ENCODE results near the gene ALLC.

ALLC gene

DNA sequence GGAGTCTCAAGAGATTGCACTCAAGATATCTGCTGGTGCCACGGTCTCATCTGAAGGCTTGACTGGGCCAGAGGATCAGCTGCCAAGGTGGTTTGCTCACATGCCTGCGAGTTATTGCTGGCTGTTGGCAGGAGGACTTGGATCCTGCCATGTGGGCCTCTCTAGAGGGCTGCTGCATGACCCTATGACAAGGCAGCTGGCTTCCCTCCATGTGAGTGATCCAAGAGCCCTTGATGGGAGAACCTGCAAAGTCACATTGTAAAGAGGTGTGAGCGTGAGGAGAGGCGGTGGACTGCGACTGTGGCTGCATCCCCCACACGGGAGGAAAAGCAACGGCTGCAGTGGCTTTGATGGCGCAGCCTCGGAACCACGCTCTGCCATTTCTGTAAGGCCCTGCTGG lies 4.0 kb upstream of the ALLC start:
- in situ Hi-C loops (cut with MboI; ENCODE audit: low sequenced_read_pairs) = loop anchor here (25.0 kb wide), 1 partner anchor 1542 kb away; no protein-coding TSS in a partner anchor

DNA sequence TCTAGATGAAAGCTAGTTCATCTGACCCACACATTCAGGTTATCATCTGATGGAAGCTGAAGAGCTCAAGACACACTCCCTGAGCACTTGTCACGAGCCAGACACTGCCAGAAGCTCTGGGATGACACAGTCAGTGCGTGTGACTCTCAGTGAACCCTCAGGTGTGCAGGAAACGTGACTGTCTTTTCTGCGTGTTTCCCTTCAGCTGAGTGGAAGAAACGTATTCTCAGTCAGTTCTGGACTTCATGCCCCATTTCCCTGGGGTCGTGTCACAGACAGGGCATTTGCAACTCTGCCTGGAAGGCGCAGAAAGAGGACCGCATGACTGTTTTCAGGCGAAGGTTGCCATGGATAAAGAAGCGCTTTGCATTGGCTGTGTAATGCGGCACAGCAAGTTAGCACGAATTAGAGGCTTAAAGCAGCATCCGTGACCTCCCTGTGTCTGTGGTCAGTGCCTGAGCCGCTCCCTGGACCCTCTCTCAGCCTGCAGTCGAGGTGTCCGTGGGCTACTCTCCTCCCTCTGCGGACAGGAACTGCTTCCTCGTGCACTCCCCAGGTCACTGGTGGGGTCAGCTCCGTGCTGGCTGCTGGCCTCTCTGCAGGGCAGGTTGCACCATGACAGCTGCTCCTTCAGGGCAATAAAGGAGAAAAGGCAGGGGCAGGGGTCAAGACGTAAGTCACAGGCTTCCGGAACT lies 3.3 kb upstream of the ALLC start:
- in situ Hi-C loops (cut with MboI; ENCODE audit: low sequenced_read_pairs) = loop anchor here (25.0 kb wide), 1 partner anchor 1542 kb away; no protein-coding TSS in a partner anchor

DNA sequence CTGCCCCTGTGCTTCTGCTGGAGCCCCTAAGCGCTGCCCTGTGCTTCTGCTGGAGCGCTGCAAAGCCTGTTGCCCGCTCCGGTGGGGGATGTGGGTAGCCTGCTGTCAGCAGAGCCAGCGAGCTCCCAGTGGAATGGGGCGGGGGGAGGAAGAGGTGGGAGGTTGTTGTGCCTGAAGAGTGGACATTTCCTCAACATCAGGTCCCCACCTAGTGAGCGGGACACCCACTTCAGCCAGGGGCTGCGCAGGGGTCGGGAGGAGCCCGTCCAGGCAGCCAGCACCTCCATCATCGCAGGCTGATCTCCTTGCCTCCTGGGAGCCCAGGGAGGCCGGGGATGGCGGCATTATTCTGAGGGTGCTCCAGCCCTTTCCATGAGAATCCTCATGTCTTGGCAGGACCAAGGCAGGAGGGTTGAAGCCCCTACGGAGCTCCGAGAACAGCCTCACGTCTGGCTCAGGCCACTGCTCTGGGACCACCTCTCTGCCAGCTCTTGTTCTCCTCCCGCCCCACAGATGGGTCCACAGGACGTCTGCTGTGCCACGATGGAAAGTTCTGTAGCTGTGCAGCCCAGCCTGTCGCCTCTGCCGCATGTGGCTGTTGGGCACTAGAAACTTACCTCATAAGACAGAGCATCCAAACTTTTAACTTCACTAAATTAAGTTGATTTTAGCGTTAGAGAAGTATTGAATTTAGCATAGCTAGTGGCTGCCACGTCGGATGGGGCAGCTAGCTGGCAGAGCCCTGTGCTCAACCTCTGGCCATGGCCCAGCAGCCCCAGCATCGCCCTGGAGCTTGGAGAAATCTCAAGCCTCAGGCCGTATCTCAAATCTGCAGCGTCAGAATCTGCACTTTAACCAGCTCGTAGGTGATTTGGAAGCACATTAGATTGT lies 1.9 kb upstream of the ALLC start:
- in situ Hi-C loops (cut with MboI; ENCODE audit: low sequenced_read_pairs) = loop anchor here (25.0 kb wide), 1 partner anchor 1544 kb away; no protein-coding TSS in a partner anchor

DNA sequence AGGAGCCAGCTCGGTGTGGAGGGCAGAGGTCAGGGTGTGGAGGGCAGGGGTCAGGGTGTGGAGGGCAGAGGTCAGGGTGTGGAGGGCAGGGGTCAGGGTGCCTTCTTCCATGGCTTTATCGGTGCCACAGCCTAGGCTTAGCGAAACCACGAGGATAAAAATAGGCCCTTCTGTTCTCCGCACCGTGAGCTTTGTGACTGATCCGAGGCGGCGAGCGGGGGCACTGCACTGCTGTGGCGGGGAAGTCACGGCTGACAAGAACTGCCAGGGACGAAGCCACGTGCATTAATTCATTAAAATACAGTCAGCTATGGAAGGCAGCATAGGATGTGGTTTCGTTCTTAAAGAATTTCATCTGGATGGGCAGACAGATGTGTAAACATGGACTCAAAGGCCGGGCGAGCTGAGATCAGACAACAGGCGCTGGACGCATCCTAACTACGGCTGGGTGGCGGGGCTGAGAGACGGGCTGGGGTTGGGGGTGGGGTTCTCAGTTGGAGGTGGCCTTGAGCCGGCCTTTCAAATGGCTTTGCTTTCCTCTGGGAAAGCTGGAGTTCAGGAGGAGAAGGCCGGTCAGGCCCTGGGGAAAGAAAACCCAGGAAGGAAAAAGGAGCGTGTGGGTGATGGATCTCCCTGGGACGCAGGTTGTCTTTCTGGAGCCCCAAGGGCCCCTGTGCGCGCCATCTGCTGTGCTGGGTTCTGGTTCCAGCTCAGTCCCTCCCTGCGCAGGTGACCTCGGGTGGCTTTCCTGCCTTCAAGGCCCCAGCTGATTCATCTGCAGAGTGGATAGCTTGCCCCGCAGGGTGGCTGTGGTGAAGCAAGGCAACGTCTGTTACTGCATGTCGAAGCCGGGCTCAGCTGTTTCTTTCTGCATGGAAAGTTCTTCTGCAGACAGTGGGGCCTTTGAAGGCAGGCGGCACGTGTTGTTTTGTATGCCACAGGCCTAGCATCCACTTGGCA lies 958 bp upstream of the ALLC start:
- in situ Hi-C loops (cut with MboI; ENCODE audit: low sequenced_read_pairs) = loop anchor here (25.0 kb wide), 1 partner anchor 1545 kb away; no protein-coding TSS in a partner anchor

DNA sequence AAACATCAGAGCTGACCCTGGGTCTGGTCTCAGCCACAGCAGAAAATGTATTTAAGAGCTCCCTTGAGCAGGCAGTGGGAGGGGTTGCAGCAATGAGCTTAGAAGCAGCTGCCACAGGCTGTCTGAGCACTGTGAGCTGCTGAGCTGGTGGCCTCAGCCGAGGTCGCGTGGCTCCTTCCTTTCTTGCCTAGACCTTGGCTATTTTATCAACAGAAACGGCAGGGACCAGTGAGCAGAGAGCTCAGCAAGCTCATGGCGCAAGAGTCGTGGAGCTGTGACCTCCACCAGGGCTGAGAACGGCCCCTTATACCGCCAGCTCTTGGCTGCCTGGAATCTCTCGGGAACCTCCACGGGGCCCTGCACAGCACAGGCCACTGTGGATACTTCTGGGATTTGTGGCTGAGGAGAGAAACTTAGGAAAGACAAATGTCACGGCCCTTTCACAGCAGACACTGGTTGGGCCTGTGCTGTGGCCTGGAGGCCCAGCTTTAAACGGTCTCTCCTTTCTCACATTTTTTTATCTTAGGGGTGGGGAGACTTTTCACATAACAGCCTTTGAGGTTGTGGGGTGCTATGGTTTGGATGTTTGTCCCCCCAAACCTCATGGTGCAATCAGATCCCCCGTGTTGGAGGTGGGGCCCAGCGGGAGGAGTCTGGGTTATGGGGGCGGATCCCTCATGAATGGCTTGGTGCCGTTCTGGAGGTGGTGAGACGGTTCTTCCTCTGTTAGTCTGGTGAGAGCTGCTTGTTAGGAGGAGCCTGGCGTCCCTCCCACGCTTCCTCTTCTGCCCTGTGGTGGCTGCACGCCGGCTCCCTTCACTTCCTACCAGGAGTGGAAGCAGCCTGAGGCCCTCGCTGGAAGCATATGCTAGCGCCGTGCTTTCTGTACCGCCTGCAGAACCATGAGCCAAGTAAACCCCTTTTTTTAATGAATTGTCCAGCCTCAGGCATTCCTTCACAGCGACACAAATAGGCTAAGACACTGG lies 1.7 kb downstream of the ALLC start:
- in situ Hi-C loops (cut with MboI; ENCODE audit: low sequenced_read_pairs) = loop anchor here (25.0 kb wide), 1 partner anchor 1547 kb away; no protein-coding TSS in a partner anchor

DNA sequence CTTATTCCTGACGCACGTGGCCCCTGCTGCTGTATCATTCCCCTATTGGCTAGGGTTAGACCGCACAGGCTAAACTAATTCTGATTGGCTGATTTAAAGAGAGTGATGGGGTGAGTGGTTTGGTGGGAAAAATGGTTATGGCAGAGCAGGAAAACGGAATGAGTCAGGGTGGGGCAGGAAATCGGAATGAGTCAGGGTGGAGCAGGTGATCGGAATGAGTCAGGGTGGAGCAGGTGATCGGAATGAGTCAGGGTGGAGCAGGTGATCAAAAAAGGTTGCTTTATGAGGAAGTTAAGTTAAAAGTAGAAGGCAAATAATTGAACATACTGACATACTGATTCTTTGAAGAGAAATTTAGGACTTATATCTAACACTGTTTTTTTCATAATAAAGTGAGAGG lies 2.6 kb downstream of the ALLC start:
- in situ Hi-C loops (cut with MboI; ENCODE audit: low sequenced_read_pairs) = loop anchor here (25.0 kb wide), 1 partner anchor 1548 kb away; no protein-coding TSS in a partner anchor

DNA sequence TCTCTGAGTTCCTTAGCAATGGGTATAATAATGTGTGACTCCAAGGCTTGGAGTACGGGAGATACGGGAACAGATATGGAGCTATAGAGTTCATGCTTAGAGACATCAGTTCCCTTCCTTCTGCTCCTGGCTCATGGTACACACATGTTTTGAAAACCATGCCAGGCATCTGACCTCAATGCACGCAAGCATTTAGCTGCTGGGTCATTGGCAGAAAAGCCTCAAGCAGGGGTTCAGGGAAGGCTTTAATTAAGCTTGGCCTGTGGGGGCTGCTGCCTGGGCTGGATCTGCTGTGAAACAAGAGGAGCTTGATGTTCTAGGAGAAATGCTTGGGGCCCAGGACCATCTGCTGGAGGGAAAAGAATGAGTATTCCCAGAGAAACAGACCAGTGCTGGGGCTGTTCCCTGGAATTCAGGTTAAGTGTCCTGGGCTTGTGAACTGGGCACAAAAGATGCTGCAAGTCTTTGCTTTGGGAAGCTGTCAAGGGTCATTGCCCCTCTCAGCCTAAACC lies 3.2 kb downstream of the ALLC start:
- in situ Hi-C loops (cut with MboI; ENCODE audit: low sequenced_read_pairs) = loop anchor here (25.0 kb wide), 1 partner anchor 1549 kb away; no protein-coding TSS in a partner anchor

DNA sequence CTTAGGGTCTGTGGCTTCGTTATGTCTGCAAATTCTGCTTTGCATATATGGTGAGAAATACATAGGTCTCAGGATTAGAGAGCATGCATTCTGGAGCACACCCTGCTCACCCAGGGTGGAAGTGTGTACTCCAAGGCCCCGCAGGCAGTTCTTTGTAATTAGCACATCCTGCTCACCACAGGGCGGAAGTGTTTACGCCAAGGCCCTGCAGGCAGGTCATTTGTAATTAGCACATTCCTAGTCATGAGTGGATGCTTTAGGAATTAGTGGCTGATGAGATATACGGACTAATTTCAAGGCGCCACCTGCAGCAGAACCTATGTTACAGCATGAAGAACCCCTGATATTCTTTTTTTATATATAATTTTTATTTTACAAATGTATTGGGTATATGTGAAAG lies 4.2 kb downstream of the ALLC start:
- in situ Hi-C loops (cut with MboI; ENCODE audit: low sequenced_read_pairs) = loop anchor here (25.0 kb wide), 1 partner anchor 1550 kb away; no protein-coding TSS in a partner anchor

DNA sequence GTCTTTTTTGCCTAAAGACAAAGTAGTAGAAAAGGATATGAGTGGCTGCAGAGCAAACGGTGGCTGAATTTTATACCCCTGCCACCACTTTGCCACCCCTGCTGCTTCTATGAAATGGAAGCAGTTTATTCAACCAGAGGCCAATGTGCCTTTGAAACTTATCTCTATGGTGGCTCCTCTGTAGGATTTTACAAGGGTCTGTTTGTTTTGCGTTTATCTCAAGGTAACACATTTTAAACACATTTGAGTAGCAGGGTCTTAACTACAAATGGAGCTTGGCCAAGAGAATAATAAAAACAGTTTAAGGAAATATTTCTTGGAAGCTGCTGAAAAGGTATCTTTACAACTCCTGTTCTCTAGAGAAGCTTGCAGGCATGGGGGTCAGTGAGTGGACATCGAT lies 6.1 kb downstream of the ALLC start:
- in situ Hi-C loops (cut with MboI; ENCODE audit: low sequenced_read_pairs) = loop anchor here (25.0 kb wide), 1 partner anchor 1552 kb away; no protein-coding TSS in a partner anchor

DNA sequence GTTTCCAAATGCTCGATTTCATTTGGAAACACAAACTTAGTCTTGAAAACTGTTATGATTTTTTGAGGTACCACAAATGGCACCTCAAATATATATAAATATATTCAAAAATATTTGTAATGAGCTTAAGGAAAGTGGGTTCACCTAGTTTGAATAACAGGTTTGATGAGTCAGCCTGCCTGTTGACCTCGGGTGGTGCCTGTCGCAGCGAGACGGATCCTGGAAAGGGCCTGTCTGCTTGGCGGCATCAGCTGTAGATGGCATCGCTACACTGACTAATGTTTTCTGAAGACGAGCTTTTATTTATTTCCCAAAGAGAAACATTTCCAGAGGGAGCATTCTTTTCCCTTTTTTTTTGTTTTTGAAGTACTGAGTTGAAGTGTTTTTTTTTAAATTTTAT lies 6.9 kb downstream of the ALLC start:
- in situ Hi-C loops (cut with MboI; ENCODE audit: low sequenced_read_pairs) = loop anchor here (25.0 kb wide), 1 partner anchor 1553 kb away; no protein-coding TSS in a partner anchor

DNA sequence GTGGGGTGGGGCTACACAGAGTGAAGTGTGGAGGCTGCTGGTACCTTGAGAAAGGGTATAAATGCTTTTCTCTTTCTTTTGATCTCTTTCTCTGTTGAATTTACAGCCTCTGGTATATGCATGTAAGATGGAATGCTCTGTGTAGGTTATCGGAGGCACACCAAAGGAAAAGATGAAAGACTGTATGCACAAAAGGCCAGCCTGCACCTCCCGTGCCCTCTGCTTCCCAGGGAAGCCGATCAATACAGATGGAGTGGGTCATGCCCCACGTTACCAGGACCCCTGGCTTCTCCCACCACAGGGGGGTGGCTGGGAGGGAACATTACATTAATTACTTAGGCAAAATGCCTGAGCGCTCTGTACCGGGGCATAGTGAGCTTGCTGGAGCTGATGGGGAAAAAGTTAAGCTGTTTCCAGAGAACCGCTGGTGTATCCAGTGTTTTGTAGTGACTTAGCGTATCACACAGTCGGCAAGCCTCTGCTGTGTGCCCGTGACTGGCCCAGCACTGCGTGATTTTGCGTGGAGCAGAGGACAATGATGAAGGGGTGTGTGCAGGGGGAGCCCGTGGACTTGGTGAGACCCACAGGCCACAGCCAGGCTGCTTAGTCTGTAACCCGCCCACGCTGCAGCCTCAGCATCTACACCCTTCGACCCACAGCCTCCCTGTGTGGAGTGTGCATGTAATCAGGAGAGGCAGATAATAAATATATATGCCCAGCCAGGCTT lies 8.0 kb downstream of the ALLC start:
- in situ Hi-C loops (cut with MboI; ENCODE audit: low sequenced_read_pairs) = loop anchor here (25.0 kb wide), 1 partner anchor 1554 kb away; no protein-coding TSS in a partner anchor

DNA sequence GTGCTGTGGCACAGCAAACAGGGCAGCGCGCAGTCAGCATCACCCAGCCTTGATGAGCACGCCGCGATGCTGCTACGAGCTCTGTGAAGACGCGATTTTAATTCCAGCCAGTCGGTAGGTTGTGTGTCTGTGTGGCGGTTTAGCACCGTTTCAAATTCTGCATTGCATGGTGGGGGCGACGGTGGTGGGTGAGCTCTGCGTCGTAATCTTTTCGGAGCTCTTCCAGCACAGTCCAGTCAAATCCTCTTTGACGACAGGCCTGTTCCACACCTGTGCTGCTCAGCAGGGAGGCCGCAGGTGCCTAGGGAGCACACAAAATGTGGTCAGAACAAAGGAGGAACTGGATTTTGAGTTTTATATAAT lies 8.6 kb downstream of the ALLC start:
- in situ Hi-C loops (cut with MboI; ENCODE audit: low sequenced_read_pairs) = loop anchor here (25.0 kb wide), 1 partner anchor 1554 kb away; no protein-coding TSS in a partner anchor

DNA sequence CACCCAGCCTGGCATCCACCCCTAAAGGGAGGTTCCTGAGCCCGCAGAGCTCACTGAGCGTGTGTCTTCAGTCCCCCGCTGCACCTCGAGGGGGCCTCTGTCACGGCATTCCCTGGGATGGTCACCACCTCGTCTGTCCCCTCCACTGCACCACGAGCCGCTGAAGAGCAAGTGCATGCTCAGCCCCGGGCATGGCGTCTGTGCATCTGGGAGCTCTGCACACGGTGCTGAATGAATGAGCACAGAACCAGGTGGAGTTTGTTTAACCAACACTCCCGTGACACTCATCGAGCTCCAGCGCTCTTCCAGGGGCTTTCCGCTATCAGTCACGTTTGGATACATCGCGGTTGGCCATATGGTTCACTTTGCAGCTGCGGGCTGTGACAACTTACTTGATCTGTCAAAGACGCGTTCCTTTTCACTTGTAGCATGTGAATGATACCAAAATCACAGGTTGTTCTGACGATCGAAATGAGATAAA lies 9.2 kb downstream of the ALLC start:
- in situ Hi-C loops (cut with MboI; ENCODE audit: low sequenced_read_pairs) = loop anchor here (25.0 kb wide), 1 partner anchor 1555 kb away; no protein-coding TSS in a partner anchor

DNA sequence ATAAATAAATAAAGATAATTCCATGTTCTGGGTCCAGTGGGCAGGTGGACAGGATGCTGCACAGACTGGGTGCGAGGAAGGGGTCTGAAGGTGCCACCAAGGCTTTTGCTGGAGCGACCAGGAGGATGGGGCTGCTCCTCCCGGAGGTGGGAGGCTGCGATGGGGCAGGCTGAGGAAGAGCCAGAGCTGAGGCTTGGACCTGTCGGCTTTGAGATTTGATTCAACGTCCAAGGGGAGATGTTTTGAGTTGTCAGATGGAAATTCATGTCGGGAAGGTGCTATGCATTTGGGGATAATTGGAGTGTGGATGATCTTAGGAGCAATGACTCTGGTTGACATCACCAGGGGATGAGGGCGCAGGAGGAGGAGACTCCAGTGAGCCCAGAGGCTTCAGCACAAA lies 11.7 kb downstream of the ALLC start:
- in situ Hi-C loops (cut with MboI; ENCODE audit: low sequenced_read_pairs) = loop anchor here (25.0 kb wide), 1 partner anchor 1557 kb away; no protein-coding TSS in a partner anchor

DNA sequence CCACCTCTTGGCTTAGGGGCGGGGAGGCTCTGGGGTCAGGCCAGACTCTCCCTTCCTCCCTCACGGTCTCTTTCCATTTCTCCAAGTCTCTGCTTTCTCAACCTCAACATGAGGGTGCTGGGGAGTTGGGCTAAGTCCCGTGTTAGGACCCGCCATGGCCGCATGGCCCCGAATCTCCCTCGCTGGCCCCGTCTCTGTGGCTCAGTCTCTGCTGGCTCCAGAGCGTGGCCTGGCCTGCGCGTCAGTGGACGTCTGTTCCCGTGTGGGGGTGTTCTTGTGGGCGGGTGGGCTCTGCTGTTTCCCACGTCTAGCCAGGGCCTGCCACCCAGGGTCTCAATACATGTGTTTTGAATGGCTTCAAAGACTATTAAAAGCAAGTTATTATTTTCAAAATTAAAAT lies 12.4 kb downstream of the ALLC start:
- in situ Hi-C loops (cut with MboI; ENCODE audit: low sequenced_read_pairs) = loop anchor here (25.0 kb wide), 1 partner anchor 1558 kb away; no protein-coding TSS in a partner anchor

DNA sequence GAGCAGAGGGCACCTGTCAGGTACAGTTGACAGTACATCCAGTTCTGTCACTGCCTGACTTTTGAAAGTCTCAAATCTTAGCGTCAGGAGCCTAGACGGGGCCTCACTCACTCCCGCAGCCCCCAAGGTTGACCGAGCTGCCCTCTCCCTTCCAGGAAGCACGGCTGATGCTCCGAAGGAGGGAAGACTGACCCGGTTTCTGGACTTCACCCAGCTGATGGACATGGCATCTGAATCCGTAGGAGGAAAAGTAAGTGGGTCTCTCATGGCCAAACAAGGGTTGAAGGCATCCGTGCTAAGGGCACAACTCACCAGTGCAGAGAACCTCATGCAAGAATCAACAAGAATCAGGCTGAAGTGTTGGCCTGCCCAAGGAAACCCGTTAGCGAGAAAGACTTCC lies 12.9 kb downstream of the ALLC start:
- in situ Hi-C loops (cut with MboI; ENCODE audit: low sequenced_read_pairs) = loop anchor here (25.0 kb wide), 1 partner anchor 1559 kb away; no protein-coding TSS in a partner anchor

DNA sequence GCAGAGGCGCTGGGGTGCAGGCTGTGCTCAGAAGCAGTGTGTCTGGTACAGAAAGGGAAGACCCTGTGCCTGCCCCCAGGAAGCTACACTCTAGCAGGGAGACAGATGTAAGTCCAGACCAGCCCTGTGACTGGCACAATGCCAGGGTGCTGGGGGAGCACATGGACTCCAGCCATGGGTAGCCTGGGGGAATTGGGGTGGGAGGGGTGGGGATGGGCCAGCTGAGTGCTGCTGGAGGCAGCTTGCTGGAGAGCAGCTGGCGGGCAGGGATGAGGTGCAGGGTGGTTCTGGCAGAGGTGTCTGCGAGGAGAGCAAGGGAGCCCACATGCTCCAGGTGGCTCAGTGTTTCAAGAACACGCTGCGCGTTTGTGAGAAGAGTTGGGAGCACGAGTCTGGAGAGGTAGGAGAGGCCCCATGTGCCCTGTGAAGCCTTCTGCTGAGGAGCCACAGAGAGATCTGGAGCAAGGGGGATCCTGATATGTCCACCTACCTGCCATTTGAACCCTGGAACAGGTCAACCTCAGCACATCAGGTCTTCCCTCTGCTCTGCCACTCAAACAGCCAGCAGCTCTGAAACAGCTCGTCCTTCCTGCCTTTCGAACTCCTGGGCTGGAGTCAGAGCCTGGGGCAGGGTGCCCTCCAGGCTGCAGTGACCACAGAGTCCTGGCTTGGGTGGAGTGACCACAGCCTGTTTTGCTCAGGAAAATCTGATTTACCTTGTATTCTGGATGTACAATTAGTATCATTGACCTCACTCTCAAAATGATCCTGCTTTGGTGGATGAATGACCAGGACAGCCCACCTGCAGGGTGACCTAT lies 15.1 kb downstream of the ALLC start:
- in situ Hi-C loops (cut with MboI; ENCODE audit: low sequenced_read_pairs) = loop anchor here (25.0 kb wide), 1 partner anchor 1561 kb away; no protein-coding TSS in a partner anchor

Data from HL-60/S4 (cell line).